ENCODE data around the gene MNAT1.

DNA sequence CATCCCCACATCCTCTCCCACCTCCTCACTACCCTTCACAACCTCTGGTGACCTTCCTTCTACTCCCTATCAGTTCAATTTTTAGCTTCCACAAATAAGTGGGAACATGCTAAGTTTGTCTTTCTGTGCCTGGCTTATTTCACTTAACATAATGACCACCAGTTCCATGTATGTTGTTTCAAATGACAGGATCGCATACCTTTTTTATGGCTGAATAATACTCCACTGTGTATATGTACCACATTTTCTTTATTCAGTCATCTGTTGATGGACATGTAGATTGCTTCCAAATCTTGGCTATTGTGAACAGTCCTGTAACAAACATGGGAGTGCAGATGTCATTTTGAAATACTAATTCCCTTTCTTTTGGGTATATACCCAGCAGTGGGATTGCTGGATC is 147.7 kb downstream of the MNAT1 start:
- TF ChIP-seq, protein P1, sequence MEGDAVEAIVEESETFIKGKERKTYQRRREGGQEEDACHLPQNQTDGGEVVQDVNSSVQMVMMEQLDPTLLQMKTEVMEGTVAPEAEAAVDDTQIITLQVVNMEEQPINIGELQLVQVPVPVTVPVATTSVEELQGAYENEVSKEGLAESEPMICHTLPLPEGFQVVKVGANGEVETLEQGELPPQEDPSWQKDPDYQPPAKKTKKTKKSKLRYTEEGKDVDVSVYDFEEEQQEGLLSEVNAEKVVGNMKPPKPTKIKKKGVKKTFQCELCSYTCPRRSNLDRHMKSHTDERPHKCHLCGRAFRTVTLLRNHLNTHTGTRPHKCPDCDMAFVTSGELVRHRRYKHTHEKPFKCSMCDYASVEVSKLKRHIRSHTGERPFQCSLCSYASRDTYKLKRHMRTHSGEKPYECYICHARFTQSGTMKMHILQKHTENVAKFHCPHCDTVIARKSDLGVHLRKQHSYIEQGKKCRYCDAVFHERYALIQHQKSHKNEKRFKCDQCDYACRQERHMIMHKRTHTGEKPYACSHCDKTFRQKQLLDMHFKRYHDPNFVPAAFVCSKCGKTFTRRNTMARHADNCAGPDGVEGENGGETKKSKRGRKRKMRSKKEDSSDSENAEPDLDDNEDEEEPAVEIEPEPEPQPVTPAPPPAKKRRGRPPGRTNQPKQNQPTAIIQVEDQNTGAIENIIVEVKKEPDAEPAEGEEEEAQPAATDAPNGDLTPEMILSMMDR (IDR thresholded peaks at IDR 0.05; ENCODE audit: borderline replicate concordance, extremely low read depth, low read length, poor library complexity, severe bottlenecking) = no peak
- no peak for TF ChIP-seq EZH2 (IDR thresholded peaks at IDR 0.05; ENCODE audit: borderline replicate concordance, low read depth, low read length, severe bottlenecking)
